ES-I3 (cell line): Measurements from ENCODE around the gene CLASP2.

Experiments
- H3K36me3 ChIP-seq: 2 replicates; pipeline ENCODE4 v1.6.1; 2013; ENCODE audit warnings: mild to moderate bottlenecking, low read length, control low read depth, moderate library complexity; ENCODE audit not compliant: insufficient read depth
- H3K4me1 ChIP-seq: 2 replicates; pipeline ENCODE4 v1.6.1; 2013; ENCODE audit warnings: mild to moderate bottlenecking, control low read depth, low read length; ENCODE audit not compliant: insufficient read depth
- H3K9ac ChIP-seq: 2 replicates; pipeline ENCODE4 v1.6.1; 2013; ENCODE audit warnings: low read depth, mild to moderate bottlenecking, low read length, moderate library complexity
- H3K9me3 ChIP-seq: 2 replicates; pipeline ENCODE4 v1.6.1; 2013; ENCODE audit warnings: mild to moderate bottlenecking, low read length, moderate library complexity; ENCODE audit not compliant: control insufficient read depth, insufficient read depth

The CLASP2 gene

GRCh38 chr3:33579840-33580239, 138.2 kb downstream of the CLASP2 start:
- H3K4me1 ChIP-seq: peaks cover 38% of the 10 kb centered on the region
- H3K9ac ChIP-seq: no peak overlapping the region
- H3K36me3 ChIP-seq: no peaks in the 10 kb centered on the region
- no peaks in the 10 kb centered on the region for H3K9me3 ChIP-seq

DNA sequence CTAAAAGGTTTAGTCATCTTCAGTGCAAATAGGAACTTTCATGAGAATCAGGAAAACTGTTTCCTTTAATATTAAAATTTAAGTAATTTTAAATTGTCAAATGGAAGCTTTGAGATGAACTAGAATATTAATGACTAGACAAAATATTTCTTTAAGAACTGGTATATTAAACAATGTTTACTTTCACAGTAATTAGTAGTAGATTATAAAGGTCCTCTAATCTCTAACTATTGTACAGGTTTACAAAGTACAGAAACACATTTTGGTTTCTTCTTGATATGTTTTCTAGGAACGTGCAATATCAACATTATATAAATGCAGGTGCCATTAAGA, 138.9 kb downstream of the CLASP2 start:
- H3K36me3 ChIP-seq: no peaks in the 10 kb centered on the region
- H3K4me1 ChIP-seq: peaks cover 38% of the 10 kb centered on the region
- H3K9me3 ChIP-seq: no peaks in the 10 kb centered on the region
- no peak overlapping the region for H3K9ac ChIP-seq

DNA sequence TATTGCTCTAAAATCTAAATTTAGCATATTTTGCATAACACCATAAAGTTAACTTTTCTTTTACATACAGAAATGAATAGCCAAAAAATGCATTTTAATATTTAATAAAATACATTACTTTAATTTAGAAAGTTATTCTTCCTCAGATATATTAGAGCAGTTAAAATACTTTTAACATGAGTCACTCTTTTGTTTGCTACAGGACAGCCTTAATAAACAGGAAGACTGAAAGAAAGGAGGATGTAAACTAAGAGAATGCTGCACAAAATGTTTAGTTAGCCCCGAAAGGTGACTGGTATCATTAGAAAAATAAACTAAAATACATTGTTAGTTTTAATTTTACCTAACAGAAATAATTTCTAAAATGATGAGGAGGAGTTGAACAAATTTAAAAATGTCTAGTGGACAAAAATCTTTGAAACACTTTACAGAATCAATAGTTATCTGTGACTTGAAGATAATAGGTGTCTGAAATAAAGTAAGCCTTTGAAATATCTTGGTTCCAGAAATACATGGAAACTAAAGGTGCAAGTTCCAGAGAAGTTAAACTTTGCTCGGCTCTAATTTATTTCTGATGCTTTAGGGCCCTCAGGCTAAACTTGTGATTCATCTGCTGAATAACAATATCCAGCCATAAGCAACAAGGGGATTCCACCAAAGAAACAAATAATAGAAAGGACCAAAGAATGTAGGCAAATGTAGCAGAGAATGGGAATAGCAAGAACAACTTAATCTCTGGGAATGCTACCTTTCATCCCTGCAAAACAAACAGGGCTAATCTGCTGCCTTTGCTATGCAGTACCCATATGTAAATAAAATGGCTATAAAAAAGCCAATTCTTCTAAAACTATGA, 139.5 kb downstream of the CLASP2 start:
- H3K36me3 ChIP-seq: no peaks in the 10 kb centered on the region
- peaks cover 38% of the 10 kb centered on the region for H3K4me1 ChIP-seq
- H3K9ac ChIP-seq: no peak overlapping the region
- no peaks in the 10 kb centered on the region for H3K9me3 ChIP-seq

DNA sequence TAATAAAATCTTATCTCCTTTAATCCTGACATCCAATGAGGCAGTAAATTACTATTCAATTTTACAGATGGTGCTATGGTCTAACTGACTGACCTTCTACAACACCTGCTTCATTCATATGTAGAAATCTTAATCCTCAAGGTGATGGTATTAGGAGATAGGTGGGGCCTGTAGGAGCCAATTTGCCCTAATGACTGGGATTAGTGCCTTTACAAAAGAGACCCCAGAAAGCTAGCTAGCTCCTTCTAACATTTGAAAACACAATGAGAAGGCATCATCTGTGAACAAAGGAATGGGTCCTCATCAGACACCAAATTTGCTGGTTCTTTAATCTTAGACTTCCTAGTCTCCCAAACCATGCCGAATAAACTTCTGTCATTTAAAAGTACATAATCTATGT, 140.5 kb downstream of the CLASP2 start:
- Histone ChIP-seq H3K4me1 (peaks cover 37% of the 10 kb centered on the region), H3K9me3 (no peaks in the 10 kb centered on the region), H3K9ac (no peak overlapping the region), H3K36me3 (no peaks in the 10 kb centered on the region)

GRCh38 chr3:33577173-33577572, 140.9 kb downstream of the CLASP2 start:
- peaks cover 33% of the 10 kb centered on the region for H3K4me1 ChIP-seq
- H3K9ac ChIP-seq: no peak overlapping the region
- H3K36me3 ChIP-seq: no peaks in the 10 kb centered on the region
- H3K9me3 ChIP-seq: no peaks in the 10 kb centered on the region

DNA sequence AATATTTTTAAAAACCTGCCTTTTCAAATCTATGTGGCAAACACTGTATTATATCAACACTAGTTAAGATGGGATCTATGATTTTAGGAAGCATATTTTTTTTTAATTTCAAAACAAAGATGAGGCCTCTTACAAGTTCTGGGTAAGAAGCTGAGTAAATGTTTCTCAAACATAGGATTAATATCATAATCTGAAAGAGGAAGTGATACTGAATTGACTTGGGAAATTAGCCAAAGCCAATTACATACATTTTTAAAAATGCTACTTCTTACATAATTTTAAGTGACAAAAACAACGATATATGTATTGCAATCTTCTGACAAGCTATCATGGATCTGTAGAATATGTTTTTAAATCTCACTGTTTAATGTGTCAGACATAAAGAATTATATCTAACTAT, 142.7 kb downstream of the CLASP2 start:
- no peaks in the 10 kb centered on the region; the same call in 1 of the 2 replicates for H3K36me3 ChIP-seq
- H3K9me3 ChIP-seq: no peaks in the 10 kb centered on the region
- H3K4me1 ChIP-seq: peaks cover 21% of the 10 kb centered on the region; the same call in 1 of the 2 replicates
- H3K9ac ChIP-seq: no peak overlapping the region

- Histone ChIP-seq H3K36me3 (peaks cover 4% of the 10 kb centered on the region), H3K9me3 (no peaks in the 10 kb centered on the region), H3K4me1 (peaks cover 19% of the 10 kb centered on the region; the same call in 1 of the 2 replicates), H3K9ac (no peak overlapping the region)
Observed at GRCh38 chr3:33557829-33558228, 160.2 kb downstream of the CLASP2 start.

- H3K36me3 ChIP-seq: peaks cover 4% of the 10 kb centered on the region
- no peak overlapping the region for H3K9ac ChIP-seq
- H3K4me1 ChIP-seq: peaks cover 19% of the 10 kb centered on the region; the same call in 1 of the 2 replicates
- H3K9me3 ChIP-seq: no peaks in the 10 kb centered on the region
Observed at GRCh38 chr3:33557279-33557678, 160.8 kb downstream of the CLASP2 start.

DNA sequence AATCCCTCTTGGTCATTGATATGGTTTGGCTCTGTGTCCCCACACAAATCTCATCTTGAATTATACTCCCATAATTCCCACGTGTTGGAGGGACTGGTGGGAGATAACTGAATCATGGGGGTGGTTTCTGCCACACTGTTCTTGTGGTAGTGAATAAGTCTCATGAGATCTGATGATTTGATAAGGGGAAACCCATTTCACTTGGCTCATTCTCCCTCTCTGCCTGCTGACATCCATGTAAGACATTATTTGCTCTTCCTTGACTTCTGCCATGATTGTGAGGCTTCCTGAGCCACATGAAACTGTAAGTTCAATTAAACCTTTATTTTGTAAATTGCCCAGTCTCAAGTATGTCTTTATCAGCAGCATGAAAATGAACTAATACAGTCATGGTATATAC, 171.0 kb downstream of the CLASP2 start:
- Histone ChIP-seq H3K9ac (no peak overlapping the region), H3K4me1 (no peaks in the 10 kb centered on the region), H3K9me3 (no peaks in the 10 kb centered on the region; the same call in 1 of the 2 replicates), H3K36me3 (no peaks in the 10 kb centered on the region; the same call in none of the 2 replicates)

DNA sequence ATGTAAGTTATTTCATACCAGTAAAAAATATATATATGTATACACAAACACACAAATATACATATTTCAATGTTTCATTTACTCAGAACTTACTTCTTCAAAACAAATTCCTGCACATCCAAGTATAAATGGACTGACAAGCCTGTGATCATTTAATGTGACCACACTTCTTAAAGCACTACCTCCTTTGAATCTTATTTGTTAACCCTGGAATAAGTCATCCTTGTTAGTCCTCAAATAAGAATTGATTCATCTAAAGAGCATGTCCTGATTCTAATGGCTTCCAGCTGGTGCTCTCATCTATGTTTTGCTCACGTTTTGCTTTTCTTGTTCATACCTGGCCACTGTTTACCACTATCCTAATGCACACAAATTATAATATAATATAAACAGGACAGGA, 173.9 kb downstream of the CLASP2 start:
- Histone ChIP-seq H3K36me3 (peaks cover 5% of the 10 kb centered on the region), H3K4me1 (no peaks in the 10 kb centered on the region), H3K9ac (no peak overlapping the region), H3K9me3 (no peaks in the 10 kb centered on the region; the same call in 1 of the 2 replicates)

DNA sequence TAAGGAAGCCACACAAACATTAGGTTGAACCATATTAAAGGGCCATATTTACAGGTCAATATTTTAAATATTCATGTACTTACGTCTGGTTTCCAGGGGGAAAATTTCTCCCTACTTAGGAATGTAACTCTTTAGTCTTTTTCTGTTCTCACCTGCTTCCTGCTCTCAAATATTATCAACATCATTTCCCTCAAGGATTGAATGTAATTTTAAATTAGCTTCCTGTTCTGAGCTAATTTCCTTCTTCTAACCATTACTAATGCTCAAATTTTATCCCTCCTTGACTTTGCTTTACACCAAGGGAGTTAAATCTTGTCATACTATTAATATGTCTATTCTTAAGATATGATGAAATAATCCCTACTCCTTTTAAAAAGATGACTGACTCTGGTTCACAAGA, 174.5 kb downstream of the CLASP2 start:
- H3K9ac ChIP-seq: no peak overlapping the region
- H3K9me3 ChIP-seq: no peaks in the 10 kb centered on the region; the same call in 1 of the 2 replicates
- no peaks in the 10 kb centered on the region for H3K4me1 ChIP-seq
- H3K36me3 ChIP-seq: peaks cover 5% of the 10 kb centered on the region

DNA sequence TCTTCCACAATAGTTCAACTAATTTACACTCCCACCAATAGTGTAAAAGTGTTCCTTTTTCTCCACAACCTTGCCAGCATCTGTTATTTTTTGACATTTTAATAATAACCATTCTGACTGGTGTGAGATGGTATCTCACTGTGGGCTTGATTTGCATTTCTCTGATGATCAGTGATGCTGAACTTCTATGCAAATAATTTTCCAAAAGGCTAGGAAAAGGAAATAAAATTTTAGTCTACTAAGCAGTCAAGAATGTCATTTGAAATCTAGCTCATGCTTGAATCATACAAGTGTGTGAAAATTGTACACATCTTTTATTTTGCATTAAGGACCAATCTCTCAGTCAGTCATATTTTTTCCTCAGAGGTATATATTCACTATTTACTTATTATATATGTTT, 176.1 kb downstream of the CLASP2 start:
- H3K9ac ChIP-seq: no peak overlapping the region
- peaks cover 8% of the 10 kb centered on the region for H3K36me3 ChIP-seq
- H3K9me3 ChIP-seq: no peaks in the 10 kb centered on the region
- H3K4me1 ChIP-seq: no peaks in the 10 kb centered on the region

DNA sequence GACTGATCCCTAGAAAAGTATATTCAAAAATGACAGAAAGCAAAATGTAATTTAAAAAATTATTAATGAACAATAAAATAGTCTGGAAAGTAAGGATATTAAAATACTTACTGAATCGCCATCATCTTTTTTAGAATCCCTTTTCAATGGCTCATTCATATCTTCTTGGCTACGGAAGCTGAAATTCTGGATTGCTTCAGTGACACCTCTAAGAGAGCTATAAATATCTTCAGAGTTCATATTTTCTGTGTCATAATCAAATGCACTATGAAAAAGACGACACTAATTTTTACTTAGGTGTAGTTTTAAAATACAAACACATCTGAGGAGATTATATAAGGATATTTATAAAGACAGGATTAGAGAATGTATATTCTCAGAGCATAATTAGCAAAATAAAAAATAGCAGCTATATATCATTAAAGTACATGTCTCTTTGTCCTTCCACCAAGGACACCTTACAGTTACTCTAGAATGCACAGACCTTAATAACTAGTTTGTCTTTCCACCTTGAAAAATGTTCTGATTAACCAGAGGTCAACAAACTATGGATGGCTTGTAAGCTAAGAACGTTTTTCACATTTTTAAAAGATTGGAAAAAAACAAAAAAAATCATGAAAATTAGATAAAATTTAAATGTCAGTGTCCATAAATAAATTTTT, 179.2 kb downstream of the CLASP2 start:
- peaks cover 12% of the 10 kb centered on the region for H3K36me3 ChIP-seq
- no peaks in the 10 kb centered on the region for H3K4me1 ChIP-seq
- no peak overlapping the region for H3K9ac ChIP-seq
- H3K9me3 ChIP-seq: no peaks in the 10 kb centered on the region

- Histone ChIP-seq H3K9me3 (no peaks in the 10 kb centered on the region), H3K4me1 (no peaks in the 10 kb centered on the region), H3K36me3 (peaks cover 15% of the 10 kb centered on the region), H3K9ac (no peak overlapping the region)
Observed at GRCh38 chr3:33537133-33537532, 180.9 kb downstream of the CLASP2 start.

- Histone ChIP-seq H3K4me1 (no peaks in the 10 kb centered on the region), H3K36me3 (no peaks in the 10 kb centered on the region; the same call in 1 of the 2 replicates), H3K9ac (no peak overlapping the region), H3K9me3 (no peaks in the 10 kb centered on the region)
Observed at GRCh38 chr3:33526787-33527186, 191.3 kb downstream of the CLASP2 start.
